ENCODE measurements around the gene NFKBIA.
"Not testable (repeated sequence)": the region's sequence is repeated elsewhere in the genome, so short reads cannot be mapped to it uniquely, and the experiment has no call there.

The NFKBIA gene, protein sequence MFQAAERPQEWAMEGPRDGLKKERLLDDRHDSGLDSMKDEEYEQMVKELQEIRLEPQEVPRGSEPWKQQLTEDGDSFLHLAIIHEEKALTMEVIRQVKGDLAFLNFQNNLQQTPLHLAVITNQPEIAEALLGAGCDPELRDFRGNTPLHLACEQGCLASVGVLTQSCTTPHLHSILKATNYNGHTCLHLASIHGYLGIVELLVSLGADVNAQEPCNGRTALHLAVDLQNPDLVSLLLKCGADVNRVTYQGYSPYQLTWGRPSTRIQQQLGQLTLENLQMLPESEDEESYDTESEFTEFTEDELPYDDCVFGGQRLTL

DNA sequence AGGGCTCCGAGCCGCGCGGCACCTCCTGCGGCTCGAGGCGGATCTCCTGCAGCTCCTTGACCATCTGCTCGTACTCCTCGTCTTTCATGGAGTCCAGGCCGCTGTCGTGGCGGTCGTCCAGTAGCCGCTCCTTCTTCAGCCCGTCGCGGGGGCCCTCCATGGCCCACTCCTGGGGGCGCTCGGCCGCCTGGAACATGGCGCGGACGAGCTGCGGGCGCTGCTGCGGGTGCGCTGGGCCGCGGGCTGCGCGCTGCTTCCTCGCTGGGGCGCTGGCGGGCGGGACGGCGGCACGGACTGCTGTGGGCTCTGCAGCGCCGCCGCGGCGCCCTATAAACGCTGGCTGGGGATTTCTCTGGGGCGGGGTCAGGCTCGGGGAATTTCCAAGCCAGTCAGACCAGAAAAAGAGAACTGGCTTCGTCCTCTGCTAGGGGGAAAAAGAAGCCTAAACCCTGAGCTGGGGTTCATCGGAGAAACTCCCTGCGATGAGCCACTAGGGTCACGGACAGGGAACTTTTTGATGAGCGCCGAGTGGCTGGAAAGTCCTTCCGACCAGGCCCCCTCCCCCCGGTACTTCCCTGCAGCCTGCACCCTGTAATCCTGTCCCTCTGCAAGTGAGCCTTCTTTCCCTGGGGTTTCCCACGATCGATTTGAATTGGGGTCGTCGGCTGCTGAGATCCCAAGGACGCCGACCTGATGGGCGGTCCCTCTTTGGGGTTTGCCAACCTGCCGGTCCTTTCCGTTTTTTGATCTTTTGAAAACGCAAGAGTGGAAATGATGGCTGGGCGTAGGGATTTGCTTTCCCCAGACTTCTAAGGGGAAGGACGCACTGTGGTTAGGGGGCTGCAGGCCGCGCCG lies at the start of gene NFKBIA:
NFKBIA (minus strand) TSS at position 301 of the 855 bp plus-strand sequence; CDS start at position 196, 105 bp downstream.
- peak; percentile 99 for DNase-seq

DNA sequence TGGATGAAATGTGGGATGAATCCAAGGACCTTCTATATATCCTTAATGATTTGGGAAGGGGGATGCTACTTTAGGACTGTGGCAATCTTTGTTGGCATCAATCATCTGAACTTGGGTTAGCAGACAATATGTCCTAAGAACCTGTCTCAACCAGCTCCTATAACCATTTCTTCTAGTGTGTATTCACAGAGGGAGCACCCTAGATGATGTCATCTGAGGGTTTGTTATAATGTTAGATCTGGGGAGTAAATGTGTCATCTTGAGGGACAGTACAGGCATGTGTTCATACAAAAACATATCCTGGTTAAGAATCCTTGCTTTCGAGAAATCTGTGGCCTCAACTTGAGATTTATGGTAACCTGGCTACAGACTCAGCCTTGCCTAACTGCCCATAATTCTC lies 41.9 kb upstream of the NFKBIA start:
- no peak for DNase-seq

DNA sequence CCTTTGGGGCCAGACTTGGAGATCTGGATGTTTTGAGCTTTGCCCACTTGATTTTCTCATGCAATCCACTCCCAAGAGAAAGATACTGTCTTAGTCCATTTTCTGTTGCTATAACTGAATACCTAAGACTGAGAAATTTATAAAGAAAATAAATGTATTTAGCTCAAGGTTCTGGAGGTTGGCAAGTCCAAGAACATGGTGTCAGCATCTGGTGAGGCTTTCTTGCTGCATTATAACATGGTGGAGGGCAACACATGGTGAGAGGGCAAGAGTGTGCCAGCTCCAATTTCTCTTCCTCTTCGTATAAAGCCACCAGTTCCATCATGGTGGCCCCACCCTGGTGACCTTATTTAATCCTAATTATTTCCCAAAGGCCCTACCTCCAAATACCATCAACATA lies 39.6 kb upstream of the NFKBIA start:
- no peak for DNase-seq

DNA sequence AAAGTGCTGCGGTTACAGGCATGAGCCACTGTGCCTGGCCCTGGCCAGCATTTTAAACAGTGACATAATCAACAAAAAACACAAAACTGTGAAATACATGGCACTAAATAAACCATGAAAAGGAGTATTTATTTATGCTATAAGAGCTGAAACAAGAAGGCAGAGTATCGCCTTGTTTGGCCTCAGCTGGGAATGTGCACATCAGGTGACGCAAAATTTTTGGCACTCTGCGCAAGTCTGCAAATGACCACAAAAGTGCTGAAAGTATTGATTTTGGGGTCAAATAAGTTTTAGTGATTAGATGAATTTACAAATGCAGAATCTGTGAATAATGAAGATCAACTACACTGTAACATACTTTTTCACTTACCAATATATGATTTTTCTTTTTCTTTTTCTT lies 36.6 kb upstream of the NFKBIA start:
- no peak for DNase-seq

DNA sequence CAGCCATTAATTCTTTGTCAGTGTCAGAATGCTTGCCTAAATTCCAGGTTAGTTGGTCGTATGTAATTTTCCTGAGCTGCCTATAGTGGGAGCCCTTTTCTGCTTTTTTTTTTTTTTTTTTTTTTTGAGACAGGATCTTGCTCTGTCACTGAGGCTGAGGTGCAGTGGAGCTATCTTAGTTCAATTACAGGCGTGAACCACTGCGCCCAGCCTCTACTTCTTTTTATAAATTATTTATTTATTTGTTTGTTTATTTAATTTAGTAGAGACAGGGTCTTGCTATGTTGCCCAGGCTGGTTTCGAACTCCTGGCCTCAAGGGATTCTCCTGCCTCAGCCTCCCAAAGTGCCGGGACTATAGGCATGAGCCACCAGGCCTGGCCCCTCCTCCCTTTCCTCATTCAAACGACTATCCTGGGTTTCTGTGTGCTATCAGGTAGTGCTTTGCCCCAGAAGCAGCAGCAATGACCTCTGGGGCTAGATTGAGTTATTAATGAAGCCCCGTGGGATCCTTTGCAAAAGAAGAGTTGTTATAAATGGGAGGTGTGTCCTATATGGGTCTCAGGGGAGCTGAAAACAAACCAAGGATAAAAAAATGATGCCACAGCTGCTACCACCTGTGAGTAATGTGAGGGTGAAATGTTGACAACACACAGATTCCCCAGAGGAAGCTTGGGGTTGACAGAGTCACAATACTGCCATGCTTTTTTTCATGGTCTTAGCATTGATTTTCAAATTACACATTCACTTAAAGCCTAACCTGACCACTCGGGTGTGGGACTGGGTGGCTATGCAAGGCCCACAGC lies 34.6 kb upstream of the NFKBIA start:
- no peak for DNase-seq

DNA sequence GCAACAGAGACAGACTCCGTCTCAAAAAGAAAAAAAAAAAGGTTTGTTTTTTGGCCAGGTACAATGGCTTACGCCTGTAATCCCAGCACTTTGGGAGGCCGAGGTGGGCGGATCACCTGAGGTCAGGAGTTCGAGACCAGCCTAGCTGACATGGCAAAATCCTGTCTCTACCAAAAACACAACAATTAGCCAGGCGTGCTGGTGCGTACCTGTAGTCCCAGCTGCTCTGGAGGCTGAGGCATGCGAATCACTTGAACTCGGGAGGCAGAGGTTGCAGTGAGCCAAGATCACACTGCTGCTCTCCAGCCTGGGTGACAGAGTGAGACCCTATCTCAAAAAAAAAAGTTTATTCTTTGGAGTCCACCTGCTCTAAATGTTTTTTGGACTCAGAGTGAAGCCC lies 33.9 kb upstream of the NFKBIA start:
- not testable (repeated sequence) for DNase-seq

DNA sequence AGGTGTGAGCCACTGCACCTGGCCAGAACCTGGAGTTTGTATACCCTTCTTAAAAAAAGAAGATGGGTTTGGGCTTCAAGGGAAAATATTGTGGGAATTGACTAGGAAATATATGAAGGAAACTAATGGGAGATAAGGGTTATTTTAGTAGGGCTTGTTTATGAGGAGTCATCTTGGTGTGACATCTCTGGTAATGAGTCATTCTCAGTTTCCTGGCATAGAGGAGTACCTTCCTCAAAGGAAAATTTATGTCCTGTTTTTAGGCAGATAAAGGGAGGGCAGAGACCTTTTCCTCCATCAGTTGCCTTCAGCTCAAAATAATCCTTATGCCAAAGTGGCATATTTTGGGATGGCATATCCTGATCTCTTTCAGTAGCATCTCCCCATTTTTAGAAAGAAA lies 30.6 kb upstream of the NFKBIA start:
- DNase-seq: no peak

DNA sequence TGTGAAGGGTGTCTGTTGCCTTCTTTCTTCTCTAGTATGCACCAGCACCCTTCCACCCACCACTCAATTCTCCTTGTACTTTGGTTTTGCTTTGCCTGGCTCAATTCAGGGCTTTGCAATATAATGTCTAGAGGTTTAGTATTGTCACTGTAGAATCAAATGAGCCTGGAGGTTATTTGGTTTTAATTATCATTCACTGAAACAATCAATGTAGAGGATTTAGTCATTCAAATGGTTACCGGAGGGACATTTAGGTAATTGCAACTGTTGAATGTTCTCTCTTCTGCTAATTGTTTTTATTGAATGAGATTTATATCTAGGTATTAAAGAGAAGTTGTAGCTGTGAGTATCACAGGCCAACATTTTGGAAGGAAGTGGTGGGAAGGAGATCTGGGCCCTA lies 29.3 kb upstream of the NFKBIA start:
- no peak for DNase-seq

DNA sequence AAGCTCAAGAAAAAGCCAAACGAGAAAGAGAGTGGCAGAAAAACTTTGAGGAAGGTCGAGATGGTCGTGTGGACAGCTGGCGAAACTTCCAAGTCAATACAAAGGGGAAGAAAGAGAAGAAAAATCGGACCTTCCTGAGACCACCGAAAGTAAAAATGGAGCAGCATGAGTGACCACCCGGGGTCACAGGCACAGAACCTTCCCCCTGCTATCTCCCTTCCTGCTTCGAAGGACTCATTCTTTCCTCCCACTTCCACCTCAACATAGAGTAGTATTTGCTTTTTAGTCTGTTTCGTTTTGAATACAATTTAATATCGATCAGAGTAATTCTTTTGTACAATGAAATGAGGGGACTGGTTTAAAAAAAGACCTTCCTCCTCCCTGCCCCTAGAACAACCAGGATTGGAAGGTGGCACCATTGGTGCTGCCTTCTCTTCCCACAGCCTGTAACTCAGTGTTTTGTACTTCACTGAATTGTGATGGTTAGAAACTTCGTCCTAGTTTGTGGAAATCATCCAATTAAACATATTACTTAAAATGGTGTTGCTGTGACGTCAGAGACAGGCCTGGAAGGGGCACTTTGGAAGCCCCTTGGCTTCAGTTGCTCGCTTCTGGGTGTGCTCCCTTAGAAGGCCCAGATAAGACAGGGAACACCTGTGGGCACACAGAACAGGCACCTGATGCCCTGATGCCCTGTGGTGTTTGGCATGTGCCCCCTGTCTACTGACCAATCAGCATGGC lies 26.1 kb upstream of the NFKBIA start:
- DNase-seq: no peak

DNA sequence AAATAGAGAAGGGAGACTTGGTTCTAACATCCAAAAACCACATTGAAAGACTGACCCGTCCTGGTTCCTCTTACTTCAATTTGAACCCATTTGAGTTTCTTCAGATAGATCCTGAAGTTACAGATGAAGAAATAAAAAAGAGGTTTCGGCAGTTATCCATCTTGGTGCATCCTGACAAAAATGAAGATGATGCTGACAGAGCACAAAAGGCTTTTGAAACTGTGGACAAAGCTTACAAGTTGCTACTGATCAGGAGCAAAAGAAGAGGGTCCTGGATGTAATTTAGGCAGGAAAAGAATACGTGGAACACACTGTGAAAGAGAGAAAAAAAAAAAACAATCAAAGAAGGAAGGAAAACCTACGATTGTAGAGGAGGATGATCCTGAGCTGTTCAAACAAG lies 25.4 kb upstream of the NFKBIA start:
- no peak for DNase-seq

DNA sequence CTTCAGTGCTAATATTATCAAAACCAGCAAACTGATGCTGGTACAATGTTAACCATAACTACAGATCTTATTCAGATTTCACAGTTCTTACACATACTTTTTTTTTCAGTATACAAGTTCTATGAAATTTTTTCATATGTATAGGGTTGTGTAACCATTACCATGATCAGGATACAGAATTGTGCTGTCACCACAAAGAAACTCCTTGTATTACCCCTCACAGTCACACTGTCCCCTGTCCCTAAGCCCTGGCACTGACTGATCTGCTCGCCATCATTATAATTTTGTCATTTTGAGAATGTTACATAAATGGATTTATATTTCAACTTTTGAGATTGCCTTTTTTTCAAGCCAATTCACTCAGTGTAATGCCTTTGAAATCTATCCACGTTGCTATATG lies 21.3 kb upstream of the NFKBIA start:
- DNase-seq: no peak

DNA sequence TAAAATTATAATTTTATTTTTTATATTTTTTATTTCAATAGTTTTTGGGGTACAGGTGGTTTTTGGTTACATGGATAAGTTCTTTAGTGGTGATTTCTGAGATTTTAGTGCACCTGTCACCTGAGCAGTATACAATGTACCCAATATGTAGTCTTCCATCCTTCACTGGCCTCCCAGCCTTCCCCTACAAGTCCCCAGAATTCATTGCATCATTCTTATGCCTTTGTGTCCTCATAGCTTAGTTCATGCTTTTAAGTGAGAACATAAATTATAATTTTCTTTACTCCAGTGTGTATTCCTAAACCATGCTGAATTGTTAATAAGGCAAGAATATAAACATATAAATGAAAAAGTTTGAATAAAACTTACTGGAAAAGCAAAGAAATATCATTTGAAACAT lies 19.1 kb upstream of the NFKBIA start:
- no peak for DNase-seq

DNA sequence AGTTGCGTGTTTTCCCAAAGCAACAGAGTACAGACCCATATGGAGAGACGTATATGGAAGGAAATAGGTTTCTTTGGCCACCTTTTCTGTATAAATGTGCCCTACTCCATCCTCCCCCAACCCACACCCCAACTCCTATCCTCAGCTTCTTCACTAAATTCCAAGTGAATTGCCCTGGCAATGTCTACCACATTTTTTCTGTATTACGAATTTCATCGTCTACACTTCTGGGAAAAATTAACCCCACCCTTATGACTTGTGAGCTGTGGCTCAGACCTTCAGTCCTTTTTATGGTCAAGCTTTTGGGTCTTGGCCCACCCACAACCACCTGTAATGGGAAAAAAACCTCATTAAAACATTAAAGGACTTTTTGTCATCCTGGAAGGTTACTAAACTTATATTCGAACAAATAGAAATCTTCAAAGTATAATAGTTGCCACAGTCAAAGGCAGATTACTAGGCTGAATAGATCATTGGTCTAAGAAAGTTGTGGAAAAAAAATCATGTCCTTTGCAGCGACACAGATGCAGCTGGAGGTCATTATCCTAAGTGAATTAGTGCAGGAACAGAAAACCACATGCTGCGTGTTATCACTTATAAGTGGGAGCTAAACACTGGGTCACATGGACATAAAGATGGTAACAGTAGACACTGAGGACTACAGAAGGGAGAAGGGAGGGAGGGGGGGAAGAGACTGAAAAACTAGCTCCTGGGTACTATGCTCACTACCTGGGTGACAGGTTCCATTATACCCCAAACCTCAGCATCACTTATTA lies 15.7 kb upstream of the NFKBIA start:
- no peak for DNase-seq

DNA sequence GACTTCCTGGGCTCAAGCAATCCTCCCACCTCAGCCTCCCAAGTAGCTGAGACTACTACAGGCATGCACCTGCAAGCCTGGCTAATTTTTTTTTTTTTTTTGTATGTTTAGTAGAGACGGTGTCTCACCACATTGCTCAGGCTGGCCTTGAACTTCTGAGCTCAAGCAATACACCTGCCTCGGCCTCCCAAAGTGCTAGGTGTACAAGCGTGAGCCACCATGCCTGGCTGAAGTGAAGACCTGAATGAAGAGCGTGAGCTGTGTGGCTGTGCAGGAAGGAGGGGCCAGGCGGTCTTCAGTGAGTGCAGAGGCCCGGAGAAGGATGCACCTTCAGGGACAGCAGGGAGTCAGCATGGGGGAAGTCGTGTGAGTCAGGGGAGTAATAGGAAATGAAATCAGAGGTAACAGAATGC lies 14.9 kb upstream of the NFKBIA start:
- DNase-seq: no peak

DNA sequence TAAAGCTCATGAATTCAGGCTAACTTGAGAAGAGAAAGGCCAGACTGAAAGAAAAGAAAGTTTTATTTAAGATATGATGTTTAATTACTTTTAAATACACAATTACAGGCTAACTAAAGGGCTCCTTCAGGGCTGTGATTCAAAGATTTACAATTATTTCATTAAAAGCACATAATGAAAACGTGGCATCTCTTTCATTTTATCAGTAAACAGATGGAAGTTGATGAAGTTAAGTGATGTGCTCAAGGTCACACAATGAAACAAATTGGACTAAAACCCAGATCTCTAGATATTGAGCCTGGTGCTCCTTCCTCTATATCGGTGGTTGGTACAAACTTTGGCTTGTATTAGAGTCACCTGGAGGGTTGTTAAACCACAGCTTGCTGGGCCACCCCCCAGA lies 13.5 kb upstream of the NFKBIA start:
- no peak for DNase-seq

DNA sequence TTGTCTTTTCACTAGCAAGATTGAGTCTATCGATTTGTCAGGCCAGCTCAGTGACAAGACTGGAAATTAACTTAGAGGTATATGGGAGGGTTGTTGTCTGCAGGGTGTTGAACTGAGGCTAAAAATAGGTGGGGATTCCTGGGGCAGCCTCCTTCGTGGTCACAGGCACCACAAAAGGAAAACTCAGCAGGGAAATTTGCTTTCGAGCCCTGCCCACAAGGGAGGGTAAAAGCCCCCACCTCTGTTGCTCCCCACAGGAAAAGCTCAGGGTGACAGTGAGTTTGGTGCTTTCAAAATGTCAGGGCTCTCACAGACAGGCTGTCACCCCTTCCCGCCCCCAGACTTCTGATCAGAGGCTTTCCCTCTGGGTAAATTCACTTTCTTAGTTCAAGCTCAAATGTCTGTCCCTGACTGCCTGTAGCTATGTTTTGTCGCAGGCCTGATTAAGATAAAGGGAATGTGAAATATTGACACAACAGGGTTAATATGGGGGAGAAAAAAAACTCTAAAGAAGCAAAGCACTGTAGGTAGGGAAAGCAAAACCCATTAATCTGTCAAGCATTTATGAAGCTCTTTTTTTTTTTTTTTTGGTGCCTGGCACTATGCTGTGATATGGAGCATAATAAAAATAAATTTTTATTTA lies 11.7 kb upstream of the NFKBIA start:
- DNase-seq: peak; percentile 79

DNA sequence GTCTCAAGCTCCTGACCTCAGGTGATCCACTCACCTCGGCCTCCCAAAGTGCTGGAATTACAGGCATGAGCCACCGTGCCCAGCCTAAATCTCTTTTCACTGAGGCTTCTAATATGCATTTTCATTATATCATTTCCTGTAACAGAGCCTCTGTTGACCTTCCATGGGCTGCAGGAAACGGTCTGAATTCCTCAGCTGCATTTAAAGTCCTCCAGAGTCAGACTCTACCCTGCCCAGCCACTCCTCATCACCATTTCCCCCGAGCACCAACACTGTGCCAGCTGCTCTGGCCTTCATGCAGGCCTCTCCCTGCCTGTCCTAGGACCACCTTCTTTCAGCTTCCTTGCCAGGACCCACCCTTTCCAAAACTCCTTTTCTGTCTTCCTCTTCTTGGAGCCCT lies 9.8 kb upstream of the NFKBIA start:
- DNase-seq: no peak

DNA sequence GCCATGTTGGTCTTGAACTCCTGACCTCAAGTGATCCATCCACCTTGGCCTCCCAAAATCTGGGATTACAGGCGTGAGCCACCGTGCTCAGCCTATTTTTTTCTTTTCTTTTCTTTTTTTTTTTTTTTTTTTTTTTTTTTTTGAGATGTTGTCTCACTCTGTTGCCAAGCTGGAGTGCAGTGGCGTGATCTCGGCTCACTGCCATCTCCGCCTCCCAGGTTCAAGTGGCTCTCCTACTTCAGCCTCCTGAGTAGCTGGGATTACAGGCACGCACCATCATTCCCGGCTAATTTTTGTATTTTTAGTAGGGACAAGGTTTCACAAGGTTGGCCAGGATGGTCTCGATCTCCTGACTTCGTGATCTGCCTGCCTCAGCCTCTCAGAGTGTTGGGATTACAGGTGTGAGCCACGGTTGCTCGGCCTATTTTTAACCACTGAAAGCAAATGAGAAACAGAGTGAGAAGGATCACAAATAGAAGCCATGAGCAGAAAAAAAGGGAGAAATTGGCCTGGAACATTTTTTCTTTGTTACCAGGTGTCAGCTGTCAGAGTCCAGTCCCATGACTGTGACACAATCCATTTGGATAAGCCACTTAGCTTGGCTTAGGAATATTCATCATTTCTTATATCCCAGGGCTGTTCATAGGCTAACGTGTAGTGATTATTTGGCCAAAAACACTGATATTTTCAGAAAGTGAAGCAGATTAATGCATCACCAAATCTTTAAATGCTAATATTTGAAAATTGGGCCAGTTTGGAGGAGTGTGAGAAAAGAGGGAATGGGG lies 7.9 kb upstream of the NFKBIA start:
- no peak for DNase-seq

DNA sequence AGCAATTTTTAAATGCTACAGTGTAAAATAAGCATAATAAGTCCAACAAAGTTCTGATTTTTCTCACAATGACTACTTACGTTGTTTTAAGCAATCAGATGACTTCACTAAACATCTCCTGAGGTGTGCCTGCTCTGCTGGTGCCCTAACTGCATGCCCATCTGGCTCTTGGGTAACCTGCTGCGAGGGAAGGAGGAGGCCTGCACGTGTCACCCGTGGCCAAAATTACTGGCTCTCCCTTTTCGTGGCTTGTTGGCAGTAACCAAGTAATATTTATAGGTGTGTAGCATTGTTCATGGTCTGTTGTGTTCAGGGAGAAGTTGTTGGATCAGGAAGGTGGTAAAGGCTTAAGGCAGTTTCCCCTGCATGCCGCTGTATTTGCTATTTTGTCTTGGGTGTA lies 6.3 kb upstream of the NFKBIA start:
- DNase-seq: no peak

DNA sequence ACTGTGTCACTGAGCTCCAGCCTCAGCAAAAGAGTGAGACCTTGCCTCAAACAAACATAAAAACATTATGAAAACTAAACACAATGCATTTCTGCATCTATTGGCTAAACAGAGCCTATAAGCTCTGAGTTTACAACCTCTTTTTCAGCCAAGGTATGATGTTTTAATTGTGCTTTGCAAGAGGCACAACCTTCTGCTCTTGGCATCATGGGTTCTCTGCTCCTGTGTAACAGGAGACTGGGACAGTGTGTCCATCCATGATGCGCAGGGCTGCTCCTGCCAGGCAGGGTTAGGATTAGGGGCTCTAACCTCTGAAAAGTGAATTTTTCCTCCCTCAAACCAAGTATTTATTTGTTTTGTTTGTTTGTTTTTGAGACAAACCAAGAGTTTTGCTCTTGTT lies 5.0 kb upstream of the NFKBIA start:
- no peak for DNase-seq

DNA sequence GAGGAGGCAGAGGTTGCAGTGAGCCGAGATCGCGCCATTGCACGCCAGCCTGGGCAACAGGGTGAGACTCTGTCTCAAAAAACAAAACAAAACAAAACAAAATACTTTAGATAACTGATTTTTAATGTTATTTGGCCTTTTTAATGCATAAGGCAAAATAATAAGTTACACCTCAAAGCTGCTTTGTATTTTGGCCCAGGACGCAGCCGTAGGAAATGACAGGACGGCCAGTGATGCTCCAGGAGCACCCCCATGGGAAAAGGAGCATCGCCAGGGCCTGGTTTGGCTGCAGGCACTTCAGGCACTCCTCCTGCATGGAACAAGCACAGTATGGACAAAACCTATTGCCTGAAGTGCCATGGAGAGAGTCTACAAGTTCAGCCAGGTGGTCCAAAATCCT lies 3.5 kb upstream of the NFKBIA start:
- no peak for DNase-seq

Data from activated CD8-positive, alpha-beta memory T cell treated with anti-CD3 and anti-CD28 coated beads, Interleukin-2, amount 50 U/mL, for 48 hours (primary cell).